Breast epithelium (tissue), 4 donors: ENCODE data around the gene ASPG. TPM values are rescaled to one million over a fixed set of nuclear protein-coding genes. Genes with fewer than 3 reads are reported as not detected.
A peak's percentile ranks its signal among the peaks of the same experiment; 100 is the strongest.

Experiments
- DNase-seq, 2 donors: peaks; one replicate each; pipeline ENCODE4 v3.0.0-alpha.2; 2019; ENCODE audit warnings: low spot score in 2 of 2
- H3K27ac ChIP-seq, 2 donors: fragments of 200-600 bp; sonication (generic) in 1 of 2; one replicate each; pipeline ENCODE4 v1.5.1; 2016 to 2019; ENCODE audit warnings: mild to moderate bottlenecking in 1 of 2
- H3K27me3 ChIP-seq, 2 donors: fragments of 200-600 bp; sonication (generic) in 1 of 2; one replicate each; pipeline versions ENCODE4 v1.5.1 to v1.6.0; 2017 to 2019; ENCODE audit warnings: control low read depth in 1 of 2, mild to moderate bottlenecking in 1 of 2
- H3K36me3 ChIP-seq: fragments of 200-600 bp; one replicate; pipeline ENCODE4 v1.5.1; 2019
- H3K4me1 ChIP-seq, 2 donors: fragments of 200-600 bp; sonication (generic); one replicate each; pipeline ENCODE4 v1.5.1; 2016 to 2019; ENCODE audit warnings: control low read depth in 1 of 2
- H3K4me3 ChIP-seq, 3 donors: fragments of 200-600 bp; sonication (generic); 1 replicate in 2 of 3; 2 replicates in 1 of 3; pipeline ENCODE4 v1.5.1; 2016 to 2019; ENCODE audit warnings: mild to moderate bottlenecking in 3 of 3, moderate library complexity in 2 of 3
- H3K9me3 ChIP-seq, 2 donors: fragments of 200-600 bp; sonication (generic) in 1 of 2; one replicate each; pipeline ENCODE4 v1.5.1; 2016 to 2019; ENCODE audit warnings: control low read depth in 1 of 2
- CTCF ChIP-seq, 3 donors: fragments of 450-650 bp; IDR thresholded peaks; one replicate each; pipeline ENCODE4 v1.5.1; 2016 to 2017; ENCODE audit warnings: antibody characterized with exemption in 3 of 3, mild to moderate bottlenecking in 3 of 3, moderate library complexity in 3 of 3
- POLR2A ChIP-seq: fragments of 450-650 bp; IDR thresholded peaks from one replicate; pipeline ENCODE4 v1.6.1; 2016; ENCODE audit warnings: antibody characterized with exemption, mild to moderate bottlenecking, moderate library complexity
- POLR2AphosphoS5 ChIP-seq, 3 donors: sonication (generic); formaldehyde crosslinking; IDR thresholded peaks; one replicate each; pipeline ENCODE4 v1.6.1; 2017; ENCODE audit warnings: antibody characterized with exemption in 3 of 3
- intact Hi-C: fragments of 100-400 bp; cut with DNase I; formaldehyde crosslinking; loops from one replicate; pipeline ENCODE4 v1.15.1; 2023; ENCODE audit warnings: low total_unique reads
- total RNA-seq, 3 donors: library from RNA; depleted of rRNA; stranded (reverse); fragments of >200 nt; gene quantifications; one replicate each; pipeline ENCODE4 v1.1.0, GENCODE V29; 2016

The ASPG gene
- total RNA-seq, 3 donors from 2014 or later = 0.15 to 0.33 TPM; not detected in 1

- intact Hi-C loops = no loop called here
These were observed 63.7 kb downstream of the ASPG start for GRCh38 chr14:104149278-104149595.

GRCh38 chr14:104149617-104150135, 64.2 kb downstream of the ASPG start:
- Histone ChIP-seq H3K36me3 (no peaks in the 10 kb centered on the region), H3K27me3 (peaks cover 0 to 9% of the 10 kb centered on the region in 2 donors), H3K4me3 (peak overlapping the region in 1 of 3 donors; percentile 25), H3K9me3 (no peaks in the 10 kb centered on the region), H3K4me1 (peaks cover 0 to 4% of the 10 kb centered on the region in 2 donors), H3K27ac (peak overlapping the region in 1 of 2 donors; percentile 74)
- intact Hi-C loops = no loop called here
- no peak for DNase-seq
- TF ChIP-seq POLR2A = no peak
- TF ChIP-seq POLR2AphosphoS5 (IDR thresholded peaks at IDR 0.05) = no peak
- no peak for TF ChIP-seq CTCF (IDR thresholded peaks at IDR 0.05)

More at GRCh38 chr14:104149278-104149595, 63.7 kb downstream of the ASPG start:
- Histone ChIP-seq H3K4me1 (peaks cover 0 to 4% of the 10 kb centered on the region in 2 donors), H3K4me3 (no peak overlapping the region), H3K27me3 (peaks cover 0 to 9% of the 10 kb centered on the region in 2 donors), H3K36me3 (no peaks in the 10 kb centered on the region), H3K27ac (peak overlapping the region in 1 of 2 donors; percentile 74), H3K9me3 (no peaks in the 10 kb centered on the region)
- DNase-seq = no peak
- no peak for TF ChIP-seq CTCF (IDR thresholded peaks at IDR 0.05)
- TF ChIP-seq POLR2A = no peak
- no peak for TF ChIP-seq POLR2AphosphoS5 (IDR thresholded peaks at IDR 0.05)

GRCh38 chr14:104150136-104151025, 64.9 kb downstream of the ASPG start:
- peaks cover 0 to 9% of the 10 kb centered on the region in 2 donors for H3K27me3 ChIP-seq
- intact Hi-C loops = no loop called here
- no peaks in the 10 kb centered on the region for H3K9me3 ChIP-seq
- H3K4me3 ChIP-seq = peak overlapping the region in 1 of 3 donors; percentile 25
- peak overlapping the region in 1 of 2 donors; percentile 74 for H3K27ac ChIP-seq
- TF ChIP-seq POLR2AphosphoS5 (IDR thresholded peaks at IDR 0.05) (no peak), POLR2A (no peak), CTCF (IDR thresholded peaks at IDR 0.05) (no peak)
- peaks cover 0 to 4% of the 10 kb centered on the region in 2 donors for H3K4me1 ChIP-seq
- no peak for DNase-seq
- no peaks in the 10 kb centered on the region for H3K36me3 ChIP-seq

- Histone ChIP-seq H3K4me1 (peaks cover 0 to 4% of the 10 kb centered on the region in 2 donors), H3K4me3 (no peak overlapping the region)
- no peak for TF ChIP-seq CTCF (IDR thresholded peaks at IDR 0.05)
These were observed 65.5 kb downstream of the ASPG start for GRCh38 chr14:104151026-104151381.

GRCh38 chr14:104151566-104152245, 66.2 kb downstream of the ASPG start:
- intact Hi-C loops = no loop called here
- no peaks in the 10 kb centered on the region for H3K9me3 ChIP-seq

More at GRCh38 chr14:104151026-104151381, 65.5 kb downstream of the ASPG start:
- H3K9me3 ChIP-seq = no peaks in the 10 kb centered on the region
- H3K36me3 ChIP-seq = no peaks in the 10 kb centered on the region
- H3K27me3 ChIP-seq = peaks cover 0 to 6% of the 10 kb centered on the region in 2 donors
- intact Hi-C loops = no loop called here
- peak overlapping the region in 1 of 2 donors; percentile 74 for H3K27ac ChIP-seq
- DNase-seq = no peak

More at GRCh38 chr14:104151566-104152245, 66.2 kb downstream of the ASPG start:
- H3K4me3 ChIP-seq = no peak overlapping the region
- H3K27me3 ChIP-seq = peaks cover 0 to 3% of the 10 kb centered on the region in 2 donors
- H3K4me1 ChIP-seq = peaks cover 0 to 4% of the 10 kb centered on the region in 2 donors
- no peak for TF ChIP-seq POLR2A
- TF ChIP-seq POLR2AphosphoS5 (IDR thresholded peaks at IDR 0.05) = no peak
- no peak for TF ChIP-seq CTCF (IDR thresholded peaks at IDR 0.05)
- no peaks in the 10 kb centered on the region for H3K36me3 ChIP-seq
- peak overlapping the region in 1 of 2 donors; percentile 74 for H3K27ac ChIP-seq
- no peak for DNase-seq
